WTC11 (cell line): ENCODE results near the gene NNAT. TPM values are rescaled to one million over a fixed set of nuclear protein-coding genes. Genes with fewer than 3 reads are reported as not detected.

ENCODE experiments used
- ATAC-seq: fragments of 200-7000 bp; cut with Tn5 transposase; 2 replicates; pipeline ENCODE4 v1.10.0; 2021; ENCODE audit warnings: mild to moderate bottlenecking, moderate library complexity
- CTCF ChIA-PET: fragments of 300-600 bp; sonication (Branson Sonifier 250); formaldehyde crosslinking; loops from one replicate; lab custom pipeline; 2021; ENCODE audit warnings: antibody characterized with exemption; lab: Charles Lee
- POLR2A ChIA-PET: fragments of 350-600 bp; sonication (Branson Sonifier 250); formaldehyde crosslinking; loops from one replicate; lab custom pipeline; 2021; ENCODE audit warnings: antibody characterized with exemption; lab: Charles Lee
- DNase-seq: peaks from one replicate; pipeline ENCODE4 v3.0.0; 2021; ENCODE audit warnings: low spot score
- H3K27ac Mint-ChIP-seq: 2 replicates; pipeline ENCODE4 v1.8.0; 2021; ENCODE audit warnings: mixed read lengths
- H3K27me3 Mint-ChIP-seq: 2 replicates; pipeline ENCODE4 v1.8.0; 2021; ENCODE audit warnings: low read depth, mild to moderate bottlenecking, moderate library complexity, mixed read lengths
- H3K36me3 Mint-ChIP-seq: 2 replicates; pipeline ENCODE4 v1.8.0; 2021; ENCODE audit warnings: mixed read lengths
- H3K4me1 Mint-ChIP-seq: 2 replicates; pipeline ENCODE4 v1.8.0; 2022; ENCODE audit warnings: mixed read lengths
- H3K4me3 Mint-ChIP-seq: 2 replicates; pipeline ENCODE4 v1.8.0; 2021; ENCODE audit warnings: mild to moderate bottlenecking, moderate library complexity, mixed read lengths
- H3K9me3 Mint-ChIP-seq: 2 replicates; pipeline ENCODE4 v1.8.0; 2021; ENCODE audit warnings: mixed read lengths
- ELF4 ChIP-seq: sonication (generic); formaldehyde crosslinking; IDR thresholded peaks from 2 replicates; pipeline ENCODE4 v1.8.1; 2022; ENCODE audit warnings: low read depth, mild to moderate bottlenecking, moderate library complexity, missing genetic modification reagents
- ERG ChIP-seq: fragments of 250-450 bp; sonication (Bioruptor Pico); IDR thresholded peaks from 2 replicates; pipeline ENCODE4 v1.8.0; 2021; ENCODE audit warnings: mild to moderate bottlenecking
- GRHL2 ChIP-seq: fragments of 250-450 bp; sonication (Bioruptor Pico); IDR thresholded peaks from 2 replicates; pipeline ENCODE4 v1.8.0; 2022; ENCODE audit warnings: mild to moderate bottlenecking, moderate library complexity; ENCODE audit not compliant: insufficient replicate concordance, severe bottlenecking
- JAZF1 ChIP-seq: fragments of 250-450 bp; sonication (Bioruptor Pico); IDR thresholded peaks from 2 replicates; pipeline ENCODE4 v1.9.0; 2021; ENCODE audit warnings: moderate library complexity, mild to moderate bottlenecking, inconsistent platforms
- NFATC4 ChIP-seq: fragments of 250-450 bp; sonication (Bioruptor Pico); IDR thresholded peaks from 2 replicates; pipeline ENCODE4 v1.9.0; 2021; ENCODE audit warnings: mild to moderate bottlenecking
- NFYB ChIP-seq: sonication (generic); formaldehyde crosslinking; conservative IDR thresholded peaks from 2 replicates; pipeline ENCODE4 v1.8.0; 2022; ENCODE audit warnings: low read depth, missing genetic modification reagents
- SMAD3 ChIP-seq: sonication (generic); formaldehyde crosslinking; IDR thresholded peaks from 2 replicates; pipeline ENCODE4 v1.8.0; 2022; ENCODE audit warnings: missing genetic modification reagents, mild to moderate bottlenecking, borderline replicate concordance
- SOX15 ChIP-seq: fragments of 250-450 bp; sonication (Bioruptor Pico); IDR thresholded peaks from 2 replicates; pipeline ENCODE4 v1.9.0; 2021; ENCODE audit warnings: mild to moderate bottlenecking
- TEAD1 ChIP-seq: sonication (generic); formaldehyde crosslinking; IDR thresholded peaks from 2 replicates; pipeline ENCODE4 v1.8.0; 2022; ENCODE audit warnings: mild to moderate bottlenecking, missing genetic modification reagents
- ZNF138 ChIP-seq: sonication (generic); formaldehyde crosslinking; conservative IDR thresholded peaks from 2 replicates; pipeline ENCODE4 v1.8.1; 2022; ENCODE audit warnings: mild to moderate bottlenecking, moderate library complexity, missing genetic modification reagents
- ZNF263 ChIP-seq: sonication (generic); formaldehyde crosslinking; IDR thresholded peaks from 2 replicates; pipeline ENCODE4 v1.8.1; 2022; ENCODE audit warnings: low read depth, mild to moderate bottlenecking, moderate library complexity, missing genetic modification reagents
- ZNF532 ChIP-seq: fragments of 250-450 bp; sonication (Bioruptor Pico); IDR thresholded peaks from 2 replicates; pipeline ENCODE4 v1.9.0; 2021; ENCODE audit warnings: mild to moderate bottlenecking, borderline replicate concordance
- ZNF671 ChIP-seq: fragments of 250-450 bp; sonication (Bioruptor Pico); IDR thresholded peaks from 2 replicates; pipeline ENCODE4 v1.8.0; 2021; ENCODE audit warnings: mild to moderate bottlenecking
- total RNA-seq: library from RNA; stranded (reverse); gene quantifications from 3 replicates; pipeline ENCODE4 v1.2.3, GENCODE V29; 2021
- TF ChIP-seq, protein P1 (sequence below): sonication (generic); formaldehyde crosslinking; IDR thresholded peaks from 2 replicates; pipeline ENCODE4 v1.8.1; 2023; ENCODE audit warnings: mild to moderate bottlenecking, missing genetic modification reagents, borderline replicate concordance

NNAT gene
- total RNA-seq, 1 experiment from 2014 or later, result 90.0 TPM

DNA sequence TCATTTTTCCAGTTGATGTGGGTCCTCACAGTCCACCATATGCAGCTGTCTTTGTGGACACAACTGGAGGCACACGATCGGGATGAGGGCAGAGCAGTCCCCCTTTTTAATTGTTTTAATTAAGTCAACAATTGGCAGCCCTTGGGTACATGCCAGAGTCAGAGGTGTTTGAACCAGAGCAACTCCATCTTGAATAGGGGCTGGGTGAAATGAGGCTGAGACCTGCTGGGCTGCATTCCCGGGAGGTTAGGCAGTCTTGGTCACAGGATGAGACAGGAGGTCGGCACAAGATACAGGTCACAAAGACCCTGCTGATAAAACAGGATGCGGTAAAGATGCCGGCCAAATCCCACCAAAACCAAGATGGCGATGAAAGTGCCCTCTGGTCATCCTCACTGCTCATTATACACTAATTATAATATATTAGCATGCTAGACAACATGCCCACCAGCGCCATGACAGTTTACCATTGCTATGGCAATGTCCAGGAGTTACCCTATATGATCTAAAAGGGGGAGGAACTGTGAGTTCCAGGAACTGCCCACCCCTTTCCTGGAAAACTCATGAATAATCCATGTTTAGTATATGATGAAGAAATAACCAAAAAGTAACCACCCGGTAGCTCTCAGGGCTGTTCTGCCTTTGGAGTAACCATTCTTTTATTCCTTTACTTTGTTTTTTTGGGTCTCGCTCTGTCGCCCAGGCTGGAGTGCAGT lies 38.4 kb downstream of the NNAT start (continued):
- TF ChIP-seq ZNF263, result no peak

DNA sequence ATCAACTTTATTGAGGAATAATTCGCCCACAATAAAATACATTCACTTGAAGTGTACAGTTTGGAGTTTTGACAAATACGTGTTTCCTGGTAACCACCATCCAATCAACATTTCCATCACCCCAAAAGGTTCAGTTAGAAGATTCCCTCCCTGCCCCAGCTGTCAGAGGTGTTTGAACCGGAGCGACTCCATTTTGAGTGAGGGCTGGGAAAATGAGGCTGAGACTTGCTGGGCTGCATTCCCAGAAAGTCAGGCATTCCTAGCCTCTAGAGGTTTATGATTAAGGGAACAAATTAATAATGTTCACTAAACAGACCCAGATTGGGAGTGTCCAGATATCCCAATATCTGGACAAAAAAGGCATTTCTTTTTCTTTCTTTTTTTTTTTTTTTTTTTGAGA lies 39.6 kb downstream of the NNAT start:
- TF ChIP-seq ZNF263 (no peak), ZNF532 (CRISPR knock-in tag) (no peak), ELF4 (no peak), GRHL2 (no peak), TEAD1 (CRISPR knock-in tag) (no peak), ZNF671 (CRISPR knock-in tag) (no peak), JAZF1 (CRISPR knock-in tag) (no peak), SMAD3 (no peak), NFYB (CRISPR knock-in tag) (no peak), ZNF138 (no peak), ERG (no peak), SOX15 (no peak), NFATC4 (CRISPR knock-in tag) (no peak)
- TF ChIP-seq, protein P1, sequence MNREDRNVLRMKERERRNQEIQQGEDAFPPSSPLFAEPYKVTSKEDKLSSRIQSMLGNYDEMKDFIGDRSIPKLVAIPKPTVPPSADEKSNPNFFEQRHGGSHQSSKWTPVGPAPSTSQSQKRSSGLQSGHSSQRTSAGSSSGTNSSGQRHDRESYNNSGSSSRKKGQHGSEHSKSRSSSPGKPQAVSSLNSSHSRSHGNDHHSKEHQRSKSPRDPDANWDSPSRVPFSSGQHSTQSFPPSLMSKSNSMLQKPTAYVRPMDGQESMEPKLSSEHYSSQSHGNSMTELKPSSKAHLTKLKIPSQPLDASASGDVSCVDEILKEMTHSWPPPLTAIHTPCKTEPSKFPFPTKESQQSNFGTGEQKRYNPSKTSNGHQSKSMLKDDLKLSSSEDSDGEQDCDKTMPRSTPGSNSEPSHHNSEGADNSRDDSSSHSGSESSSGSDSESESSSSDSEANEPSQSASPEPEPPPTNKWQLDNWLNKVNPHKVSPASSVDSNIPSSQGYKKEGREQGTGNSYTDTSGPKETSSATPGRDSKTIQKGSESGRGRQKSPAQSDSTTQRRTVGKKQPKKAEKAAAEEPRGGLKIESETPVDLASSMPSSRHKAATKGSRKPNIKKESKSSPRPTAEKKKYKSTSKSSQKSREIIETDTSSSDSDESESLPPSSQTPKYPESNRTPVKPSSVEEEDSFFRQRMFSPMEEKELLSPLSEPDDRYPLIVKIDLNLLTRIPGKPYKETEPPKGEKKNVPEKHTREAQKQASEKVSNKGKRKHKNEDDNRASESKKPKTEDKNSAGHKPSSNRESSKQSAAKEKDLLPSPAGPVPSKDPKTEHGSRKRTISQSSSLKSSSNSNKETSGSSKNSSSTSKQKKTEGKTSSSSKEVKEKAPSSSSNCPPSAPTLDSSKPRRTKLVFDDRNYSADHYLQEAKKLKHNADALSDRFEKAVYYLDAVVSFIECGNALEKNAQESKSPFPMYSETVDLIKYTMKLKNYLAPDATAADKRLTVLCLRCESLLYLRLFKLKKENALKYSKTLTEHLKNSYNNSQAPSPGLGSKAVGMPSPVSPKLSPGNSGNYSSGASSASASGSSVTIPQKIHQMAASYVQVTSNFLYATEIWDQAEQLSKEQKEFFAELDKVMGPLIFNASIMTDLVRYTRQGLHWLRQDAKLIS, result no peak
- CTCF ChIA-PET, result no interaction called here
- Mint-ChIP-seq H3K4me1 (peaks cover 9% of the 10 kb centered on the region), H3K36me3 (no peaks in the 10 kb centered on the region), H3K4me3 (no peak overlapping the region), H3K27me3 (no peaks in the 10 kb centered on the region), H3K27ac (no peak overlapping the region), H3K9me3 (no peaks in the 10 kb centered on the region)
- DNase-seq (no peak), ATAC-seq (no peak)
- POLR2A ChIA-PET, result no interaction called here
